22Rv1 (cell line): ENCODE data around the gene TBR1.

Experiments used
- ZFX ChIP-seq: fragments of 450-650 bp; IDR thresholded peaks from 2 replicates; pipeline ENCODE4 v1.6.1; 2017; ENCODE audit warnings: antibody characterized with exemption, borderline replicate concordance
- TF ChIP-seq, protein P1 (sequence below): fragments of 450-650 bp; IDR thresholded peaks from 2 replicates; pipeline ENCODE4 v1.5.1; 2017; ENCODE audit warnings: mild to moderate bottlenecking

DNA sequence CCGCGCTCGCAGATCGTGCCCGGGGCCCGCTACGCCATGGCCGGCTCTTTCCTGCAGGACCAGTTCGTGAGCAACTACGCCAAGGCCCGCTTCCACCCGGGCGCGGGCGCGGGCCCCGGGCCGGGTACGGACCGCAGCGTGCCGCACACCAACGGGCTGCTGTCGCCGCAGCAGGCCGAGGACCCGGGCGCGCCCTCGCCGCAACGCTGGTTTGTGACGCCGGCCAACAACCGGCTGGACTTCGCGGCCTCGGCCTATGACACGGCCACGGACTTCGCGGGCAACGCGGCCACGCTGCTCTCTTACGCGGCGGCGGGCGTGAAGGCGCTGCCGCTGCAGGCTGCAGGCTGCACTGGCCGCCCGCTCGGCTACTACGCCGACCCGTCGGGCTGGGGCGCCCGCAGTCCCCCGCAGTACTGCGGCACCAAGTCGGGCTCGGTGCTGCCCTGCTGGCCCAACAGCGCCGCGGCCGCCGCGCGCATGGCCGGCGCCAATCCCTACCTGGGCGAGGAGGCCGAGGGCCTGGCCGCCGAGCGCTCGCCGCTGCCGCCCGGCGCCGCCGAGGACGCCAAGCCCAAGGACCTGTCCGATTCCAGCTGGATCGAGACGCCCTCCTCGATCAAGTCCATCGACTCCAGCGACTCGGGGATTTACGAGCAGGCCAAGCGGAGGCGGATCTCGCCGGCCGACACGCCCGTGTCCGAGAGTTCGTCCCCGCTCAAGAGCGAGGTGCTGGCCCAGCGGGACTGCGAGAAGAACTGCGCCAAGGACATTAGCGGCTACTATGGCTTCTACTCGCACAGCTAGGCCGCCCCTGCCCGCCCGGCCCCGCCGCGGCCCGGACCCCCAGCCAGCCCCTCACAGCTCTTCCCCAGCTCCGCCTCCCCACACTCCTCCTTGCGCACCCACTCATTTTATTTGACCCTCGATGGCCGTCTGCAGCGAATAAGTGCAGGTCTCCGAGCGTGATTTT is 7.6 kb downstream of the TBR1 start:
- TF ChIP-seq, protein P1, sequence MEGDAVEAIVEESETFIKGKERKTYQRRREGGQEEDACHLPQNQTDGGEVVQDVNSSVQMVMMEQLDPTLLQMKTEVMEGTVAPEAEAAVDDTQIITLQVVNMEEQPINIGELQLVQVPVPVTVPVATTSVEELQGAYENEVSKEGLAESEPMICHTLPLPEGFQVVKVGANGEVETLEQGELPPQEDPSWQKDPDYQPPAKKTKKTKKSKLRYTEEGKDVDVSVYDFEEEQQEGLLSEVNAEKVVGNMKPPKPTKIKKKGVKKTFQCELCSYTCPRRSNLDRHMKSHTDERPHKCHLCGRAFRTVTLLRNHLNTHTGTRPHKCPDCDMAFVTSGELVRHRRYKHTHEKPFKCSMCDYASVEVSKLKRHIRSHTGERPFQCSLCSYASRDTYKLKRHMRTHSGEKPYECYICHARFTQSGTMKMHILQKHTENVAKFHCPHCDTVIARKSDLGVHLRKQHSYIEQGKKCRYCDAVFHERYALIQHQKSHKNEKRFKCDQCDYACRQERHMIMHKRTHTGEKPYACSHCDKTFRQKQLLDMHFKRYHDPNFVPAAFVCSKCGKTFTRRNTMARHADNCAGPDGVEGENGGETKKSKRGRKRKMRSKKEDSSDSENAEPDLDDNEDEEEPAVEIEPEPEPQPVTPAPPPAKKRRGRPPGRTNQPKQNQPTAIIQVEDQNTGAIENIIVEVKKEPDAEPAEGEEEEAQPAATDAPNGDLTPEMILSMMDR: no peak
- no peak for TF ChIP-seq ZFX
